ENCODE results near the gene COL25A1. TPM values are rescaled to one million over a fixed set of nuclear protein-coding genes. Genes with fewer than 3 reads are reported as not detected.

Gene COL25A1
- total RNA-seq, 4 donors from 2014 or later, result 2.5 TPM; not detected in 3

DNA sequence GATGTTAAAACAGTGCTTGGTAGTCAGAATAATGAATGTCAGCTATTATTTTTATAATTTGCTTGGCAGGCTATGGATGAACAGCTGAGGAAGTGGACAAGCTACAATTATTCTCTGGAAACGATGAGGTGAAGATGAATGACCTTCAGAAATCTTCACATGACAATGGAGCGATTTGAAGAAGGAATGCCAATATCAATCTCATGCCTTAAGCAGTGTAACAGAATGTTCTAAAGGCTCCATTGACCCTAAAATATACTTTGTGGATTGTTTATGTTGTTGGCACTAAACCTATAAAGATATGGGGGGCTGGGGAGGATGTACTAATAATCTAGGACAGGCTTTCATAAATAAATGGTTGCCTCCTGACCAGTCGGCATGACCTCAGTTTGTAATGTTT, 36.2 kb downstream of the COL25A1 start:
- Histone ChIP-seq H3K27me3 (no peaks in the 10 kb centered on the region), H3K27ac (no peak overlapping the region), H3K4me1 (no peaks in the 10 kb centered on the region), H3K4me3 (no peak overlapping the region), H3K9me3 (no peaks in the 10 kb centered on the region), H3K36me3 (no peaks in the 10 kb centered on the region)
- TF ChIP-seq POLR2A (IDR thresholded peaks at IDR 0.05), result no peak
- TF ChIP-seq, protein P1, sequence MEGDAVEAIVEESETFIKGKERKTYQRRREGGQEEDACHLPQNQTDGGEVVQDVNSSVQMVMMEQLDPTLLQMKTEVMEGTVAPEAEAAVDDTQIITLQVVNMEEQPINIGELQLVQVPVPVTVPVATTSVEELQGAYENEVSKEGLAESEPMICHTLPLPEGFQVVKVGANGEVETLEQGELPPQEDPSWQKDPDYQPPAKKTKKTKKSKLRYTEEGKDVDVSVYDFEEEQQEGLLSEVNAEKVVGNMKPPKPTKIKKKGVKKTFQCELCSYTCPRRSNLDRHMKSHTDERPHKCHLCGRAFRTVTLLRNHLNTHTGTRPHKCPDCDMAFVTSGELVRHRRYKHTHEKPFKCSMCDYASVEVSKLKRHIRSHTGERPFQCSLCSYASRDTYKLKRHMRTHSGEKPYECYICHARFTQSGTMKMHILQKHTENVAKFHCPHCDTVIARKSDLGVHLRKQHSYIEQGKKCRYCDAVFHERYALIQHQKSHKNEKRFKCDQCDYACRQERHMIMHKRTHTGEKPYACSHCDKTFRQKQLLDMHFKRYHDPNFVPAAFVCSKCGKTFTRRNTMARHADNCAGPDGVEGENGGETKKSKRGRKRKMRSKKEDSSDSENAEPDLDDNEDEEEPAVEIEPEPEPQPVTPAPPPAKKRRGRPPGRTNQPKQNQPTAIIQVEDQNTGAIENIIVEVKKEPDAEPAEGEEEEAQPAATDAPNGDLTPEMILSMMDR (IDR thresholded peaks at IDR 0.05), result no peak
- no peak for DNase-seq

DNA sequence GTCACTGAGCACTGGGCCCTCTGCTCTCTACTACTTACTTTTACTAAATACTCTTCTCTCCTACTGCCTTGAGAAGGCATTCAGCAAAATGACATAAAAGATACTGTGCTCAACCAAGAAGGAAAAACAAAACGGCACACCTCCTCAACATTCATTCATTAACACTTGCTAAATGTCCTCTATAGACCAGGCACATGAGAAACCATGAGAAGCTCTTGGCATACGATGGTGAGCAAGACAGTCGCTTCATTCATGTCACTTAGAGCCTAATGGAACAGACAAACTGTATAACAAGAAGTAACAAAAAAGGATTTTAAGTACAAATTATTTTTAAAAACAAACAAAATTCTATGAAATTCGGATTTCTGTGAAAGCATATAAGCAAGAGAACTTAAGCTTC, 38.7 kb downstream of the COL25A1 start:
- Histone ChIP-seq H3K9me3 (no peaks in the 10 kb centered on the region), H3K4me1 (no peaks in the 10 kb centered on the region), H3K36me3 (no peaks in the 10 kb centered on the region), H3K27ac (no peak overlapping the region), H3K27me3 (no peaks in the 10 kb centered on the region), H3K4me3 (no peak overlapping the region)
- TF ChIP-seq POLR2A (IDR thresholded peaks at IDR 0.05), result no peak
- TF ChIP-seq, protein P1 (IDR thresholded peaks at IDR 0.05), result no peak
- DNase-seq, result no peak

DNA sequence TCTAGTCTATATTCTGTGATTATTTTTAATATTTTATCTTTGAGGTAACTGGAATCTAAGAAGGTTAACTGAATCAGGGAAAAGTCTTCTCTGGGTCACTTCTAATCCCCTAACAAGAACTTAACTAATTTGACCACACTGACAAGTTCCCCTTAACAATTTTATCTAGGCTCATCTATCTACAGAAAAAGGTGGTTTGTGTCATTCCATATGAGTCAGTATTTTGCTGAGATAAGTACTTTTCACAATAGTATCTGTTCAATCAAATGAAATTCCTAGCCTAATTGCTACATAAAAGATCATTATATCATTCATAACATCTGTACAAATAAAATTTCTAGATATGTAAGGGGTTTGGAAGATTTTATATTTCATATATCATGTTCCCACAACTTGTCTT, 45.6 kb downstream of the COL25A1 start:
- DNase-seq, result no peak
- no peaks in the 10 kb centered on the region for H3K27me3 ChIP-seq
- H3K36me3 ChIP-seq, result no peaks in the 10 kb centered on the region
- H3K4me3 ChIP-seq, result no peak overlapping the region
- TF ChIP-seq, protein P1 (IDR thresholded peaks at IDR 0.05), result no peak
- no peak for TF ChIP-seq POLR2A (IDR thresholded peaks at IDR 0.05)
- H3K4me1 ChIP-seq, result no peaks in the 10 kb centered on the region
- no peaks in the 10 kb centered on the region for H3K9me3 ChIP-seq
- no peak overlapping the region for H3K27ac ChIP-seq

DNA sequence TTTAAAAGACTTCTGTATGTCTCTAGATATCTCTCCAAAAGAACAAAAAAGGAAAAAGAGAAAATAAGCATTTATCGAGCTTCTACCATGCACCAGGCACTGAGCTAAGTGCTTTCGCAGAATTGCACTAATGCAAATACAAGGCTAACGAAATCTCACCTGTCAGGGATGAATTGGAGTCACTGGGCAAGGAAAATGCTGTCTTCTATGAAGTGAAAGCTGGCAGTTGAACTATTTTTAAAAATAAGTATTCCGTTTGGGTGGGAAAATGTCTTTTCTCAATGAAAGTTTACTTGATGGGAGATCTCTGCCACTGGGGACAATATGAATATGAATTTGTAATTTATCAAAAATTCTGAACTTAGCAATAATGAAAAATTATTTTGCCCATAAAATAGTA, 47.6 kb downstream of the COL25A1 start:
- Histone ChIP-seq H3K4me3 (no peak overlapping the region), H3K4me1 (no peaks in the 10 kb centered on the region), H3K27ac (no peak overlapping the region), H3K9me3 (no peaks in the 10 kb centered on the region), H3K27me3 (no peaks in the 10 kb centered on the region), H3K36me3 (no peaks in the 10 kb centered on the region)
- no peak for DNase-seq
- TF ChIP-seq, protein P1 (IDR thresholded peaks at IDR 0.05), result no peak
- no peak for TF ChIP-seq POLR2A (IDR thresholded peaks at IDR 0.05)

DNA sequence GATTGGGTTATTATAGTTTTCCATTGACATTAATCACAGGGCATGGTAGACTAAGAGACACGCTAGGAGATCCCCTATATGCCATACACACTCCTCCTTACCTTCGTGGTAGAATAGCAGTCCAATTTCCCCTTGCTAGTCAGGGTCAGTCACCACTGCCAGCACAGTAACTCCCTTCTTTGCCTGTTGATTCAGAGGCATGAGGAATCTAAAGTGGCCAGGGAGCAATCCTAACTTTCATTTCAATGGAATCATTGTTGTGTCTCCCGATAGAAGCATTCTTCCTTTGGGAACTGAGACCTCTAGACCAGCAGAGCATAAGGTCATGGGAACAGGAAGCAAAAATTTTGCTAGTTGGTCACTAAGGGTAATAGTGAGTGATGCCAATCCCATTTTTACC, 51.1 kb downstream of the COL25A1 start:
- Histone ChIP-seq H3K27me3 (no peaks in the 10 kb centered on the region), H3K4me3 (no peak overlapping the region), H3K36me3 (no peaks in the 10 kb centered on the region), H3K9me3 (no peaks in the 10 kb centered on the region), H3K4me1 (no peaks in the 10 kb centered on the region), H3K27ac (no peak overlapping the region)
- TF ChIP-seq, protein P1 (IDR thresholded peaks at IDR 0.05), result no peak
- DNase-seq, result no peak

DNA sequence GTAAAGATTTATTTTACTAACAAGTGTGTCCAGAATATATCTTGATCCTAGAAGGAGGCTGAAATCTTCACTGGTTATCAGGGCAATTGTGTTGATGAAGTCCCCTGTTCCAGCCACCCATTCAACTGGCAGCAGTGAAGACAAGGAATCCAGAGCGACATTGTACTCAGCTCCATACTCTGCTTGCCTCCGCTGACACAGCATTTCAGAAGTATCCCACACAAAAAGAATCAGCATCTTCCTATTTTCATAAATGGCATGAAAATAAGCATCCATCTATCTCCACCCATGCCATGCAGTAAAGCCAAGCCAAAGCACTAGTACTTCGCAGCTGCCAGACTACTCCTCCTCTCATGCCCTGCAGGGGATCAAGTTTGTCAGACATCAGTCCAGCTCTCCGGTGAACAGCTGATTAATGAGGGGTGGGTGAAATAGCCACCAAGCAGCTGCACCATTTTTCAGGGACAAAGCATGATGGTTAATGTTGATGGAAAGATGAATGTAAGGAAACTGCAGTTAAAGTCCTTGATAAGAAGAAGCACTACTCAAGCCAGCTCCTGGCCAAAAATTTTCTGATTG, 54.0 kb downstream of the COL25A1 start:
- Histone ChIP-seq H3K36me3 (no peaks in the 10 kb centered on the region), H3K9me3 (no peaks in the 10 kb centered on the region)
- no peak for TF ChIP-seq POLR2A (IDR thresholded peaks at IDR 0.05)
- TF ChIP-seq, protein P1 (IDR thresholded peaks at IDR 0.05), result no peak

More for the DNA sequence above, 54.0 kb downstream of the COL25A1 start:
- no peaks in the 10 kb centered on the region for H3K4me1 ChIP-seq
- no peak for DNase-seq
- no peak overlapping the region for H3K4me3 ChIP-seq
- no peaks in the 10 kb centered on the region for H3K27me3 ChIP-seq
- H3K27ac ChIP-seq, result no peak overlapping the region
